ENCODE results near the gene SHISA7. TPM values are rescaled to one million over a fixed set of nuclear protein-coding genes. Genes with fewer than 3 reads are reported as not detected.

The SHISA7 gene
- total and polyA plus RNA-seq, 7 donors, result 0.04 to 0.41 (median 0.32) TPM; not detected in 3

DNA sequence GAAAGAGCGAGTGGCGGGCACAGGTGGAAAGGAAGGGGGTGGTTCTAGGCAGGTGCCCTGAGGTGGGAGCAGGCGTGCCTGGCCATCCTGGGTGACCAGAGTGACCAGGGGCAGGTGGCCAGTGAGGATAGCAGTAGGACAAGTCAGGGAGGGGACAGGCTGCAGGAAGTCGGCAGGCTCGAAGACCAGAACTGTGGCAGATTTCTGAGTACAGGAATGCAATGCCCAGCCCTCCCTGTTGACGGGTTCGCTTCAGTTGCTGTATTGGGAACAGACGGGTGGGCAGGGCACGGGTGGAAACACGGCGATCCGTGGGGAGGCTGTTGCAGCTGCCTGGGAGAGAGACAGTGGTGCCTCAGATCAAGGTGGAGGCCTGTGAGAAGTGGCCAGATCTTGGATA lies 35.3 kb upstream of the SHISA7 start:
- WGBS, 2 donors, result 93 to 94% methylated on average over 12 of the region's 12 CpGs
- Histone ChIP-seq H3K27me3 (no peaks in the 10 kb centered on the region), H3K27ac (no peak overlapping the region), H3K4me1 (peaks cover 3 to 20% (median 18%) of the 10 kb centered on the region in 4 donors), H3K4me3 (no peak overlapping the region), H3K9me3 (no peaks in the 10 kb centered on the region), H3K36me3 (peaks cover 0 to 23% (median 12%) of the 10 kb centered on the region in 4 donors)
- no peak for DNase-seq
- intact Hi-C loops (cut with DNase I), result no loop called here
- no peak for TF ChIP-seq EP300 (IDR thresholded peaks at IDR 0.05)
- TF ChIP-seq POLR2A (IDR thresholded peaks at IDR 0.05), result no peak
- no peak for TF ChIP-seq POLR2AphosphoS5 (IDR thresholded peaks at IDR 0.05)
- TF ChIP-seq, protein P1, sequence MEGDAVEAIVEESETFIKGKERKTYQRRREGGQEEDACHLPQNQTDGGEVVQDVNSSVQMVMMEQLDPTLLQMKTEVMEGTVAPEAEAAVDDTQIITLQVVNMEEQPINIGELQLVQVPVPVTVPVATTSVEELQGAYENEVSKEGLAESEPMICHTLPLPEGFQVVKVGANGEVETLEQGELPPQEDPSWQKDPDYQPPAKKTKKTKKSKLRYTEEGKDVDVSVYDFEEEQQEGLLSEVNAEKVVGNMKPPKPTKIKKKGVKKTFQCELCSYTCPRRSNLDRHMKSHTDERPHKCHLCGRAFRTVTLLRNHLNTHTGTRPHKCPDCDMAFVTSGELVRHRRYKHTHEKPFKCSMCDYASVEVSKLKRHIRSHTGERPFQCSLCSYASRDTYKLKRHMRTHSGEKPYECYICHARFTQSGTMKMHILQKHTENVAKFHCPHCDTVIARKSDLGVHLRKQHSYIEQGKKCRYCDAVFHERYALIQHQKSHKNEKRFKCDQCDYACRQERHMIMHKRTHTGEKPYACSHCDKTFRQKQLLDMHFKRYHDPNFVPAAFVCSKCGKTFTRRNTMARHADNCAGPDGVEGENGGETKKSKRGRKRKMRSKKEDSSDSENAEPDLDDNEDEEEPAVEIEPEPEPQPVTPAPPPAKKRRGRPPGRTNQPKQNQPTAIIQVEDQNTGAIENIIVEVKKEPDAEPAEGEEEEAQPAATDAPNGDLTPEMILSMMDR (IDR thresholded peaks at IDR 0.05), result no peak

DNA sequence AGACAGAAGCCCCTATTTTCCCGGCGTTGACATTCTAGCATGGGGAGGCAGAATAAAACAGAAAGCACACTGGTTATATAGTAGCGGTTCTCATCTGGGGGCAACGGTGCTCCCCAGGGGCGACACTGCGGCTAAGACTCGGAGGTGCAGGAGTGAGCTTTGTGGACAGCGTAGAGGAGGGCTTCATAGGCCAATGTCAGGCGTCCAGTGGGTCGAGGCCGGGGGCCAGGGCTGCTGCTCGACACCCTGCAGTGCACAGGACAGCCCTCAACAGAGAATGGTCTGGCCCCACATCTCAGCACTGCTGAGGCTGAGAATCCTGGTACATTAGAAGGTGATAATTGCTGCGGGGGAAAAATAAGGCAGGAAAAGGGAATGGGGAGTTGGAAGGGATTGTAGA lies 34.8 kb upstream of the SHISA7 start:
- H3K9me3 ChIP-seq, result no peaks in the 10 kb centered on the region
- no peak for DNase-seq
- intact Hi-C loops (cut with DNase I), result no loop called here
- peaks cover 0 to 18% (median 8%) of the 10 kb centered on the region in 4 donors for H3K36me3 ChIP-seq
- H3K27me3 ChIP-seq, result no peaks in the 10 kb centered on the region
- no peak overlapping the region for H3K4me3 ChIP-seq
- 92 to 93% methylated on average over 13 of the region's 13 CpGs for WGBS, 2 donors
- H3K4me1 ChIP-seq, result peaks cover 3 to 20% (median 18%) of the 10 kb centered on the region in 4 donors
- TF ChIP-seq, protein P1 (IDR thresholded peaks at IDR 0.05), result no peak
- no peak for TF ChIP-seq EP300 (IDR thresholded peaks at IDR 0.05)
- peak overlapping the region in 2 of 4 donors; percentile 91 to 95 for H3K27ac ChIP-seq

DNA sequence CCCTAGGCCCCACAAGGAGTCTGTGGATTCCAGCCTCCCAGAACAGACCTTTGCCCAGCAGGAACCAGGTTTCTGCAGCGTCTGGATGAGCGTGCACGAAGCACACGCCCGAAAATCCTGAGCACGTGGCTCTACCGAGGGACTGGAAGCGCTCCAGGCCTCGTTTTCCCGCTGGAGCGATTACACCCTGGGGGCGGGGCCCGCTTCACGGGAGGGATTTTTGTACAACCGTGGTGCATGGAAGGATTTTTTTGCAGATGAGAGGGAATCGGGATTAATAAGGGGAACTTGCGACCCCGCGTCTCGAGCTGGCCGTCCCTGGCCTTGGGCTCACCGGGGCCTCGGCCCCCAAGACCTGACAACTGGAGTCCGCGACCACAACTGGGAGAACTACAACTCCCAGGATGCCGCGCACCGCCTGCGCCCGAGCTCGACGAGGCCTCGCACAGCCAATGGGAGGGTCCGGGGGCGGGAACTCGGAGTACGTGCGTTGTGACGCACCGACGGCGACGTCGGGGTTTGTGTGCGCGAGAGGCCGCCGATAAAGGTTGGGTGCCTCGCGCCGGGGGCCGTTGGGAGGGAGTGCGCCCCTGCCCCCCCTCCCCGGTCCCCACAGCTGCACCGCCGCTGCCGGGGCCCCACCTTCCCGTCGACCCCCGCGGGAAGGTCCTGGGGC lies 33.1 kb upstream of the SHISA7 start, which contains the start of gene ZNF628:
ZNF628 (plus strand) TSS at position 518 of the 676 bp plus-strand sequence. CDS start 3,294 bp downstream, outside the sequence.
- TF ChIP-seq EP300 (IDR thresholded peaks at IDR 0.05), result no peak
- TF ChIP-seq, protein P1 (IDR thresholded peaks at IDR 0.05), result no peak
- TF ChIP-seq POLR2A (IDR thresholded peaks at IDR 0.05), result peak; percentile 48 to 72
- peak; percentile 93 to 96 (median 94) for TF ChIP-seq POLR2AphosphoS5 (IDR thresholded peaks at IDR 0.05)
- peak; percentile 99 for DNase-seq
- H3K4me3 ChIP-seq, result peak within 1 kb of the TSS; percentile 60 to 82 (median 64)
- peaks cover 3 to 20% (median 18%) of the 10 kb centered on the region in 4 donors for H3K4me1 ChIP-seq
- 1% methylated on average over 61 of the region's 61 CpGs for WGBS, 2 donors
- peak within 1 kb of the TSS; percentile 91 to 97 (median 95) for H3K27ac ChIP-seq
- intact Hi-C loops (cut with DNase I), result no loop called here
- H3K36me3 ChIP-seq, result peaks cover 0 to 1% (median 0%) of the 10 kb centered on the region in 4 donors
- H3K27me3 ChIP-seq, result no peaks in the 10 kb centered on the region
- no peaks in the 10 kb centered on the region for H3K9me3 ChIP-seq

DNA sequence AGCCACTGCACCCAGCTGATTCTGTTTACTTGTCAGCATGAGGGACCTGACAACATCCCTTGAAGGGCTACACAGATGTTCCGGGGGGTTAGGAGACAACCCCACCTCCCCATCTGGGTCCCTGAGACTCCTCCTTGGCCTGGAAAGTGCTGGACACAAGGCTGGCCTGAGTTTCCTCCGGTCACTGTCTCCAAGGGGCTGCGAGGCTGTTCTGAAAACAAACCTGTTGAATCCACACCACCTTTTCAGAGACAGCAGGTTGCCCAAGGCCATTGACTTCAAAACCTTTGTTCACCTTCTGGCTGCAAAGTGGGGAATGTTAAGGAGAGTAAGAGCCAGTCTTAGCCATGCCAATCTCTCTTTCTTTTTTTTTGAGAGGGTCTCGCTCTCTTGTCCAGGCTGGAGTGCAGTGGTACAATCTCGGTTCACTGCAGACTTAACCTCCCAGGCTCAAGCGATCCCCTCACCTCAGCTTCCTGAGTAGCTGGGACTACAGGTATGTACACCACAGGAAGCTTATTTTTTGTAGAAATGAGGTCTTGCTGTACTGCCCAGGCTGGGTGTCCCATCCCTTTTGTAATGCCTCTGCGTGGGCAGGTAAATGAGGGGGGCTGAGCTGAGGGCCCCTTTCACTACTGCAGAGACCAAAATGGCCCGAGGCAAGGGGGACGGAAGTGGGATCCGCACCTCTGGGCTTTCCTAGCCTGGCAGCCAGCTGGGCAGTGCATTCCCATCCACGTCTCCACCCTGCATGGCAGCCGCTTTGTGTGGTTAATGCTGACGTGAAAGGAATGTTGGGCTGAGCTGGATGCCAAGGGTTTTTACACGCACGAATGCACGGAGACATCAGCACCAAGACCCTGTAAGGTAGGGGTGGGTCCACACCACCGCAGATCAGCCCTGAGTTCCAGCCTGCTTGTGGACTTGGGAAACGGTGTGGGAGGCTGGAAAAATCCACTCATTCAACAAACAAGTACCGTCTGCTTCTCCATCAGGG lies 31.5 kb upstream of the SHISA7 start:
- H3K4me3 ChIP-seq, result no peak overlapping the region
- no peak for DNase-seq
- H3K9me3 ChIP-seq, result no peaks in the 10 kb centered on the region
- H3K27ac ChIP-seq, result peak overlapping the region in 1 of 4 donors; percentile 19
- no peaks in the 10 kb centered on the region for H3K27me3 ChIP-seq
- H3K36me3 ChIP-seq, result no peaks in the 10 kb centered on the region
- WGBS, 2 donors, result 93% methylated on average over 19 of the region's 19 CpGs
- TF ChIP-seq POLR2A (IDR thresholded peaks at IDR 0.05) (no peak), EP300 (IDR thresholded peaks at IDR 0.05) (no peak), POLR2AphosphoS5 (IDR thresholded peaks at IDR 0.05) (no peak)
- TF ChIP-seq, protein P1 (IDR thresholded peaks at IDR 0.05), result no peak
- intact Hi-C loops (cut with DNase I), result no loop called here
- H3K4me1 ChIP-seq, result peaks cover 3 to 20% (median 18%) of the 10 kb centered on the region in 4 donors
